ENCODE data around the gene PATJ.

PATJ gene

GRCh38 chr1:61981870-61982660, 239.8 kb downstream of the PATJ start:
- 98 to 100% methylated on average over 4 to 5 of the region's 7 CpGs for WGBS, 2 experiments (ENCODE audit: insufficient coverage in 2 of 2)
- H3K27ac ChIP-seq (ENCODE audit: low read depth, low read length, severe bottlenecking) = no peak overlapping the region
- no peaks in the 10 kb centered on the region for H3K36me3 ChIP-seq (ENCODE audit: control insufficient read depth, insufficient read depth, low read length)
- H3K9me3 ChIP-seq (ENCODE audit: control insufficient read depth, low read length) = no peaks in the 10 kb centered on the region
- no peaks in the 10 kb centered on the region for H3K4me1 ChIP-seq (ENCODE audit: control insufficient read depth, insufficient read depth, low read length, poor library complexity, severe bottlenecking)
- H3K4me3 ChIP-seq (ENCODE audit: extremely low read depth, insufficient read depth, low read length, poor library complexity, severe bottlenecking) = no peak overlapping the region

- Histone ChIP-seq H3K9me3 (ENCODE audit: control insufficient read depth, low read length) (no peaks in the 10 kb centered on the region), H3K4me1 (ENCODE audit: control insufficient read depth, insufficient read depth, low read length, poor library complexity, severe bottlenecking) (no peaks in the 10 kb centered on the region), H3K4me3 (ENCODE audit: extremely low read depth, insufficient read depth, low read length, poor library complexity, severe bottlenecking) (no peak overlapping the region), H3K36me3 (ENCODE audit: control insufficient read depth, insufficient read depth, low read length) (no peaks in the 10 kb centered on the region), H3K27ac (ENCODE audit: low read depth, low read length, severe bottlenecking) (no peak overlapping the region)
- no CpG with 5 or more reads among the region's 1 CpG for WGBS, 2 experiments (ENCODE audit: insufficient coverage in 2 of 2)
Observed at GRCh38 chr1:61983236-61983635, 241.0 kb downstream of the PATJ start.

DNA sequence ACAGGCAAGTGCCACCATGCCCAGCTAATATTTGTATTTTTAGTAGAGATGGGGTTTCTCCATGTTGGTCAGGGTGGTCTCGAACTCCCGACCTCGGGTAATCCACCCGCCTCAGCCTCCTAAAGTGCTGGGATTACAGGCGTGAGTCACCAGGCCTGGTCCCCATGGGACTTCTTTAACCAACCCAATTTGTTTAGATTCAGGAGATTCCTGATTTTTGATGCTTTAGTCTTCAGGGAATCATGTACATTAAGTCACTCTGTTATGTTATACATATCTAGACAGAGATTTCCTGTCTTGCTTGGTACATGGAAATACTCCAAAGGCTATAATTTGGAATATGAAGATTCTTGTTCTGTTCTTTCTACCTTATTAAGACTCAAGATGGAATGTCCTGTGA, 250.0 kb downstream of the PATJ start:
- H3K9me3 ChIP-seq (ENCODE audit: control insufficient read depth, low read length) = no peaks in the 10 kb centered on the region
- 94 to 100% methylated on average over 2 to 5 of the region's 5 CpGs for WGBS, 2 experiments (ENCODE audit: insufficient coverage in 2 of 2)
- no peaks in the 10 kb centered on the region for H3K36me3 ChIP-seq (ENCODE audit: control insufficient read depth, insufficient read depth, low read length)
- no peak overlapping the region for H3K27ac ChIP-seq (ENCODE audit: low read depth, low read length, severe bottlenecking)
- no peak overlapping the region for H3K4me3 ChIP-seq (ENCODE audit: extremely low read depth, insufficient read depth, low read length, poor library complexity, severe bottlenecking)
- H3K4me1 ChIP-seq (ENCODE audit: control insufficient read depth, insufficient read depth, low read length, poor library complexity, severe bottlenecking) = no peaks in the 10 kb centered on the region

DNA sequence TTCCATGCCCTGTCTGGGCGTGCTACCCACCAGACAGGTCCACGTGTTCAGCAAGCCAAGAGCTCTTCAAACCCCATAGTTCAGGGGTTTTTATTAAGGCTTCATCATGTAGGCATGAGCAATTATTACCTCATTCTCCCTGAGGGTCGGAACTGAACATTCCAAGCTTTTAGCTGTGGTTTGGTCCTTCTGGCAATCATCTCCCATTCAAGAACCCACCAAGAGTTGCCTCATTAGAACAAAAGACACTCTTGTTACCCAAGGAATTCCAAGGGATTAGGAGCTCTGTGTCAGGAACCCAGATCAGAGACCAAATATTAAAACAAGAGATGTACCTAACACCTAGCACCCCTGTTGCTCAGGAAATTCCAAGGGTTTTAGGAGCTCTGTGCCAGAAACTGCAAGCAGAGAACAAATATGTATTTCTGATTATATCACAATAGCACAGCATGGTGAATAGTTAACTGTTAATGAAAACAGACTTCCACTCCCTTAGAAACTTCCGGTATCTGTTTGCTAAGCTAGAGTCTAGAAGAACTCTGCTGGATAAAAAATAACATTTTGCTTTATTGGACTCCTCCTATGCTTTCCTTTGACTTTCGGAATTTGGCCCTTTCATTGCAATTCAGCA, 251.2 kb downstream of the PATJ start:
- Histone ChIP-seq H3K36me3 (ENCODE audit: control insufficient read depth, insufficient read depth, low read length) (no peaks in the 10 kb centered on the region), H3K4me3 (ENCODE audit: extremely low read depth, insufficient read depth, low read length, poor library complexity, severe bottlenecking) (no peak overlapping the region), H3K4me1 (ENCODE audit: control insufficient read depth, insufficient read depth, low read length, poor library complexity, severe bottlenecking) (no peaks in the 10 kb centered on the region), H3K9me3 (ENCODE audit: control insufficient read depth, low read length) (no peaks in the 10 kb centered on the region), H3K27ac (ENCODE audit: low read depth, low read length, severe bottlenecking) (no peak overlapping the region)
- WGBS, 2 experiments (ENCODE audit: insufficient coverage in 2 of 2) = 79 to 91% methylated on average over 3 to 4 of the region's 5 CpGs

- no peaks in the 10 kb centered on the region for H3K36me3 ChIP-seq (ENCODE audit: control insufficient read depth, insufficient read depth, low read length)
- WGBS, 2 experiments (ENCODE audit: insufficient coverage in 2 of 2) = no CpG with 5 or more reads among the region's 1 CpG
- no peaks in the 10 kb centered on the region for H3K9me3 ChIP-seq (ENCODE audit: control insufficient read depth, low read length)
- H3K4me1 ChIP-seq (ENCODE audit: control insufficient read depth, insufficient read depth, low read length, poor library complexity, severe bottlenecking) = no peaks in the 10 kb centered on the region
- H3K27ac ChIP-seq (ENCODE audit: low read depth, low read length, severe bottlenecking) = no peak overlapping the region
- no peak overlapping the region for H3K4me3 ChIP-seq (ENCODE audit: extremely low read depth, insufficient read depth, low read length, poor library complexity, severe bottlenecking)
Observed at GRCh38 chr1:61995641-61996040, 253.4 kb downstream of the PATJ start.

DNA sequence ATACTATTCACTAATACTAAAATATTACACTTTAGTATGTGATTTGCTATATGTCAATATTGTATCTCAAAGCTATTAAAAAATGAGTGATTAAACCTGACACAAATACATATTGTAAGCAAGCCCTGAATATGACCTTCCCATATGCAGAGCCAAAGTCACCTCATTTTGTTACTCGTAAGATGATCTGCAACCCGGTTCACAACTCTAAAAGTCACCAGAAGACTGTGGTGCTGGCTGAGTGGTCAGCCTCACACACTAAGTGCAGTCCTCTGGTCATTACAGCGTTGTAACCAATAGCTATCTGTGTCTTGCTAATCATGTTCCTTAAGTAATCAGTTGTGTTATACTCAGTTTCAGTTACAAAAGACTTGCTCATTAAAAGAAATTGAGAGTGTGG, 254.8 kb downstream of the PATJ start:
- Histone ChIP-seq H3K9me3 (ENCODE audit: control insufficient read depth, low read length) (no peaks in the 10 kb centered on the region), H3K27ac (ENCODE audit: low read depth, low read length, severe bottlenecking) (no peak overlapping the region), H3K36me3 (ENCODE audit: control insufficient read depth, insufficient read depth, low read length) (no peaks in the 10 kb centered on the region), H3K4me3 (ENCODE audit: extremely low read depth, insufficient read depth, low read length, poor library complexity, severe bottlenecking) (no peak overlapping the region), H3K4me1 (ENCODE audit: control insufficient read depth, insufficient read depth, low read length, poor library complexity, severe bottlenecking) (no peaks in the 10 kb centered on the region)
- WGBS, 2 experiments (ENCODE audit: insufficient coverage in 2 of 2) = 81% methylated on average over 3 of the region's 3 CpGs; no CpG with 5 or more reads in 1 of the 2 experiments

GRCh38 chr1:62003777-62004176, 261.5 kb downstream of the PATJ start:
- Histone ChIP-seq H3K4me1 (ENCODE audit: control insufficient read depth, insufficient read depth, low read length, poor library complexity, severe bottlenecking) (no peaks in the 10 kb centered on the region), H3K27ac (ENCODE audit: low read depth, low read length, severe bottlenecking) (no peak overlapping the region), H3K36me3 (ENCODE audit: control insufficient read depth, insufficient read depth, low read length) (no peaks in the 10 kb centered on the region), H3K9me3 (ENCODE audit: control insufficient read depth, low read length) (no peaks in the 10 kb centered on the region), H3K4me3 (ENCODE audit: extremely low read depth, insufficient read depth, low read length, poor library complexity, severe bottlenecking) (no peak overlapping the region)
- 74 to 88% methylated on average over 2 of the region's 2 CpGs for WGBS, 2 experiments (ENCODE audit: insufficient coverage in 2 of 2)

DNA sequence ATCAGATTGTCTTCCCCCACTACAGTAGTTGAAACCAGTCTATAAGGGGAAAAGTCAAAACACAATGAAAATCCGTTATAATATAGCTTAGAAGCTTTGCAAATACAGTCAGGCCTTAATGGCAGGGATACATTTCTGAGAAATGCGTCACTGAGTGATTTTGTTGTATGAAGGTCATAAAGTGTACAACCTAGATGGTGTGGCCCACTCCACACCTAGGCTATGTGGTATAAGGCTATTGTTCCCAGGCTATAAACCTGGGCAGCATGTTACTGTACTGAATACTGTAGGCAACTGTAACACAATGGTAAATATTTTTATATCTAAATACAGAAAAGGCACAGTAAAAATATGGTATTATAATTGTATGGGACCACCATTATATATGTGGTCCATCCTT, 264.4 kb downstream of the PATJ start:
- 25 to 100% methylated on average over 1 of the region's 2 CpGs for WGBS, 2 experiments (ENCODE audit: insufficient coverage in 2 of 2)
- Histone ChIP-seq H3K9me3 (ENCODE audit: control insufficient read depth, low read length) (no peaks in the 10 kb centered on the region), H3K36me3 (ENCODE audit: control insufficient read depth, insufficient read depth, low read length) (no peaks in the 10 kb centered on the region), H3K4me3 (ENCODE audit: extremely low read depth, insufficient read depth, low read length, poor library complexity, severe bottlenecking) (no peak overlapping the region), H3K4me1 (ENCODE audit: control insufficient read depth, insufficient read depth, low read length, poor library complexity, severe bottlenecking) (no peaks in the 10 kb centered on the region), H3K27ac (ENCODE audit: low read depth, low read length, severe bottlenecking) (no peak overlapping the region)

DNA sequence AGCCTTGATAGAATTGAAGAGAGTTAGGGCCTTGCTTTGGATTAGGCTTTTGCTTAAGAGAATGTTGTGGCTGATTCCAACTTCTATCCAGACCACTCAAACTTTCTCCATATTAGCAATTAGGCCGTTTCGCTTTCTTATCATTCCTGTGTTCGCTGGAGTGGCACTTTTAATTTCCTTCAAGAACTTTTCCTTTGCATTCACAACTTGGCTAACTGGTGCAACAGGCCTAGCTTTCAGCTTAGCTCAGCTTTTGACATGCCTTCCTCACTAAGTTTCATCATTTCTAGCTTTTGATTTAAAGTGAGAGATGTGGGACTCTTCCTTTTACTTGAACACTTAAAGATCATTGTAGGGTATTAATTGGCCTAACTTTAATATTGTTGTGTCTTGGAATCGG, 268.7 kb downstream of the PATJ start:
- 76 to 80% methylated on average over 2 to 3 of the region's 4 CpGs for whole genome bisulfite sequencing, 2 experiments (ENCODE audit: insufficient coverage in 2 of 2)
- H3K4me1 ChIP-seq (ENCODE audit: control insufficient read depth, insufficient read depth, low read length, poor library complexity, severe bottlenecking) = no peaks in the 10 kb centered on the region
- no peak overlapping the region for H3K27ac ChIP-seq (ENCODE audit: low read depth, low read length, severe bottlenecking)
- H3K4me3 ChIP-seq (ENCODE audit: extremely low read depth, insufficient read depth, low read length, poor library complexity, severe bottlenecking) = no peak overlapping the region
- H3K36me3 ChIP-seq (ENCODE audit: control insufficient read depth, insufficient read depth, low read length) = no peaks in the 10 kb centered on the region
- H3K9me3 ChIP-seq (ENCODE audit: control insufficient read depth, low read length) = no peaks in the 10 kb centered on the region

- Histone ChIP-seq H3K4me1 (ENCODE audit: control insufficient read depth, insufficient read depth, low read length, poor library complexity, severe bottlenecking) (no peaks in the 10 kb centered on the region), H3K27ac (ENCODE audit: low read depth, low read length, severe bottlenecking) (no peak overlapping the region), H3K36me3 (ENCODE audit: control insufficient read depth, insufficient read depth, low read length) (no peaks in the 10 kb centered on the region), H3K4me3 (ENCODE audit: extremely low read depth, insufficient read depth, low read length, poor library complexity, severe bottlenecking) (no peak overlapping the region), H3K9me3 (ENCODE audit: control insufficient read depth, low read length) (no peaks in the 10 kb centered on the region)
- WGBS, 2 experiments (ENCODE audit: insufficient coverage in 2 of 2) = 80% methylated on average over 1 of the region's 1 CpG; no CpG with 5 or more reads in 1 of the 2 experiments
Observed at GRCh38 chr1:62012095-62012494, 269.8 kb downstream of the PATJ start.

GRCh38 chr1:62012836-62013235, 270.6 kb downstream of the PATJ start:
- 91 to 94% methylated on average over 6 of the region's 6 CpGs for WGBS, 2 experiments (ENCODE audit: insufficient coverage in 2 of 2)
- no peak overlapping the region for H3K27ac ChIP-seq (ENCODE audit: low read depth, low read length, severe bottlenecking)
- H3K4me1 ChIP-seq (ENCODE audit: control insufficient read depth, insufficient read depth, low read length, poor library complexity, severe bottlenecking) = no peaks in the 10 kb centered on the region
- H3K9me3 ChIP-seq (ENCODE audit: control insufficient read depth, low read length) = no peaks in the 10 kb centered on the region
- no peak overlapping the region for H3K4me3 ChIP-seq (ENCODE audit: extremely low read depth, insufficient read depth, low read length, poor library complexity, severe bottlenecking)
- H3K36me3 ChIP-seq (ENCODE audit: control insufficient read depth, insufficient read depth, low read length) = no peaks in the 10 kb centered on the region
